ENCODE data around the gene SPDYE6. TPM values are rescaled to one million over a fixed set of nuclear protein-coding genes. Genes with fewer than 3 reads are reported as not detected.
A peak's percentile ranks its signal among the peaks of the same experiment; 100 is the strongest.
"Not testable (repeated sequence)": the region's sequence is repeated elsewhere in the genome, so short reads cannot be mapped to it uniquely, and the experiment has no call there.

The SPDYE6 gene
- polyA plus RNA-seq, 1 donor: 4.3 TPM

DNA sequence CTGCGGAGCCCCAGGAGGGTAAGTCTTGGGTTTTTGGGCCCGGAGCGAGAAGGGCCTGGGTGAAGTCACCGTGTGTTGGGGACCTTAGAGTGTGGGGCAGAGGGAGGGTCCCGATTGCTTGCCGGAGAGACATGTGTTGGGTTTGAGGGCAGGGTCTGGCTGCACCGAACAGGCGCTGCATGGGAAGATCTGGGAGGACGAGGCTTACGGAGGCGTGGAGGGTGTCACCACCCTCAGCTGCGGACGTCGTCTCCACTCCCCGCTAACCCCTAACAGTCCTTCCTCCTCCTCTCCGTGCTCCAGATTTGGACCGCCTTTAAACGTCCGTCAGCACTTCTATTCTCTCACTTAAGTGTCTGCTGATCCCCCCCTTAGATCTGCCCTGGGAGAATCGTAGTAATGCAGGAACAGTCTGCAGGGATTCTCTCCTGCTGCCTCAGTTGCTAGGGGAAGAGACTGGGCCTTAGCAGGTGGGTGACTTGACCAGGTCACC lies 8.2 kb upstream of the SPDYE6 start:
- no CpG with 5 or more reads among the region's 20 CpGs for WGBS (ENCODE audit: insufficient coverage, low lambda C conversion rate)
- H3K4me1 ChIP-seq (ENCODE audit: control insufficient read depth, insufficient read depth, low read length); H3K9me3 ChIP-seq (ENCODE audit: control insufficient read depth, low read depth, low read length); H3K36me3 ChIP-seq (ENCODE audit: control insufficient read depth, insufficient read depth, low read length); DNase-seq; H3K27me3 ChIP-seq (ENCODE audit: control insufficient read depth, insufficient read depth, low read length): not testable (repeated sequence)
- Histone ChIP-seq H3K4me3 (ENCODE audit: low read length) (peak overlapping the region; percentile 59), H3K27ac (ENCODE audit: low read length) (peak overlapping the region; percentile 63)

DNA sequence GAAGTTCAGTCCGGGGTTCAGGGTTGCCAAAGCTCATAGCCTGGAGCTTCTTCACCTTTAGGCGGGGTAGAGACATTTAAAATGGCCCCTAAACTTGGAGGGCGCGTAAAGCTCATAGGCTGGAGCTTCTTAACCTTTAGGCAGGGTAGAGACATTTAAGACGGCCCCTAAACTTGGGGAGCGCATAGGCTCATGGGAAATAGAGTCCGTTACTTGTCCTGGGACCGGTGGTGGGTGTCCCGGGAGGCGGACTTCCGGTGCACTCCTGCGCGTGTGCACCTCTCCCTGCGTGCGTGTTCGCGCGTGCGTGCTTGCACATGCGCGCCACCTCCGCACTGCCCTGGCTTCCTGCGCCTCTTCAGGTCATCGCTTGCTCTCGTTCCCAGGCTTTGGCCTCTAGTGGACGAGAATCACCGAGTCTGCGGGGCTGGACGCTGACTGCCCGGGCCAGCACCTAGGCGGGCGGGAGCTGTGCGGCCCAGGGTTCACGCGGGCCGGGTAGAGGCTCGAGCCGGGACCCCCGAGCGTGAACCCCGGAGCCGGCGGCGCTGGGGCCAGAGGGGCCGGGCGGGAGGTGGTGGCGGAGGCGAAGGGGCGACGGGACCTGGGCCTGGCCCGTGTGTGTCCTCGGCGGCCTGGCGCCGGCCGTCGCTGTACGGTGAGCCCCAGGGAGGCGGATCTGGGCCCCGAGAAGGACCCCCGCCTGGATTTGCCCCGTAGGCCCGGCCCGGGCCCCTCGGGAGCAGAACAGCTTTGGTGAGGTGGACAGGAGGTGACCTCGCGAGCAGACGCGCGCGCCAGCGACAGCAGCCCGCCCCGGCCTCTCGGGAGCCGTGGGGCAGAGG lies 7.5 kb upstream of the SPDYE6 start:
- no CpG with 5 or more reads among the region's 76 CpGs for WGBS (ENCODE audit: insufficient coverage, low lambda C conversion rate)
- not testable (repeated sequence) for H3K27me3 ChIP-seq (ENCODE audit: control insufficient read depth, insufficient read depth, low read length); H3K36me3 ChIP-seq (ENCODE audit: control insufficient read depth, insufficient read depth, low read length); H3K4me1 ChIP-seq (ENCODE audit: control insufficient read depth, insufficient read depth, low read length); H3K9me3 ChIP-seq (ENCODE audit: control insufficient read depth, low read depth, low read length)
- DNase-seq: peak; percentile 98 to 99
- H3K27ac ChIP-seq (ENCODE audit: low read length): peak overlapping the region; percentile 63
- H3K4me3 ChIP-seq (ENCODE audit: low read length): peak overlapping the region; percentile 59

DNA sequence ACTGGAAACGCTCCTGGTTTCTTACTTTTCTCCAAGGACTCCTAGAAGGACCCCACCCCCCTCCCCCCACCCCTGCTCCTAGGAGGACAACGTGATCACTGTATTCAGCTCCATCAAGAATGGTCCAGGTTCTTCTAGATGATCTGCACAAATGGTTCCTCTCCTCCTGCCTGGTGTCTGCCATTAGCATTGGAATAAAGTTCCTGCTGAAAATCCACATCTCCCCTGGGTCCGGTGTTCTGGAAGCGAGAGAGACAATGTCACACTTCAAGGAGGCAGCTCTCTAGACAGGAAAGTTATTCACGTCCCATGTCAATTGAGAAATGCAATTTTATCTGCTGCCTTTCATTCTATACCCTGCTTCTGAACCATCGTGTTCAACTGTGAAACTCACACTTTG lies 9.3 kb downstream of the SPDYE6 start:
- H3K4me3 ChIP-seq (ENCODE audit: low read length); H3K27me3 ChIP-seq (ENCODE audit: control insufficient read depth, insufficient read depth, low read length); H3K27ac ChIP-seq (ENCODE audit: low read length); H3K36me3 ChIP-seq (ENCODE audit: control insufficient read depth, insufficient read depth, low read length); DNase-seq; H3K4me1 ChIP-seq (ENCODE audit: control insufficient read depth, insufficient read depth, low read length); H3K9me3 ChIP-seq (ENCODE audit: control insufficient read depth, low read depth, low read length): not testable (repeated sequence)
- no CpG with 5 or more reads among the region's 6 CpGs for WGBS (ENCODE audit: insufficient coverage, low lambda C conversion rate)

DNA sequence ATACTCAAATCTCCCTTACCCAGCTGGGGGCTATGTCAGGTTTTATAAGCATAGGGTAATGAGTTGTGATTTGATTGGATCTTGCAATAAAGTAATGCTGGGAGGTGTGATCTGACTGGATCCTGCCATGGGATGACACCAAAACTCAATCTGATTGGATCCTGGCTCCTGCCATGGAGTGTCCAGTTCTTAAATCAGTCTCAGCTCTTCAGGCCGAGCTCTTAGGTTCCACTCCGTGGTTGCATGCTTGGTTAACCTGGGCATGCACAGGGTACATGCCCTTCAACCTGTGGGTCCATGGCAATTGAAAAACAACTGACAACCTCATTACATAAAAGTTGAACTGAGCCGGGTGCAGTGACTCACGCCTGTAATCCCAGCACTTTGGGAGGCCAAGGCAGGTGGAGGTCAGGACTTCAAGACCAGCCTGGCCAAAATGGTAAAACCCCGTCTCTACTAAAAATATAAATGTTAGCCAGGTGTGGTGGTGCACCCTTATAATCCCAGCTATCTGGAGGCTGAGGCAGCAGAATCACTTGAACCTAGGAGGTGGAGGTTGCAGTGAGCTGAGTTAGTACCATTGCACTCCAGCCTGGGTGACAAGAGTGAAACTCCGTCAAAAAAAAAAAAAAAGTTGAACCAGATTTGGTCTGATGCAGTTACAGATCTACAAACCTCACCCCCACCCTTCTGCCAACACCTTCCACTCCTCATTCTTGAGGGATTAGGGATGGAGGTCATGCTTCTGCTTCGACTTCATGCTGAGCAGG lies 15.5 kb downstream of the SPDYE6 start:
- H3K27me3 ChIP-seq (ENCODE audit: control insufficient read depth, insufficient read depth, low read length); H3K4me1 ChIP-seq (ENCODE audit: control insufficient read depth, insufficient read depth, low read length); DNase-seq; H3K36me3 ChIP-seq (ENCODE audit: control insufficient read depth, insufficient read depth, low read length); H3K9me3 ChIP-seq (ENCODE audit: control insufficient read depth, low read depth, low read length); H3K27ac ChIP-seq (ENCODE audit: low read length); H3K4me3 ChIP-seq (ENCODE audit: low read length): not testable (repeated sequence)
- no CpG with 5 or more reads among the region's 7 CpGs for WGBS (ENCODE audit: insufficient coverage, low lambda C conversion rate)

DNA sequence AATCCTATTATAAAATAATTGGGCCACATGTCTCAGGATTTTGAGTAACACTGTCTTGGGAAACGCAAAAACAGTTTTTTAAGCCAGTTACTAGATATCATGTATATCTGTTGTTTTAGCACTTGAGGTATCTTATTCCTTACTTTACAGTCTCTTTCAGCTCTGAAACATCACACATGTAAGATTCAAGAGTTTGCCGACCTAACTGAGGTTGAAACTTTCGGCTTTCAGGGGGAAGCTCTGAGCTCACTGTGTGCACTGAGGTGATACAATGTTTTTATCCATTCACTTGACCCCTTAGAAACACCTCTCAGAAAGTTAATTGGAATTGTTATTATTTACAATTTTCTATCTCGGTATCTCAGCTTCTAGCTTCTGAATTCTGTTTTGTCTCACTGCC lies 18.8 kb downstream of the SPDYE6 start:
- H3K27ac ChIP-seq (ENCODE audit: low read length); DNase-seq; H3K4me3 ChIP-seq (ENCODE audit: low read length); H3K27me3 ChIP-seq (ENCODE audit: control insufficient read depth, insufficient read depth, low read length); H3K4me1 ChIP-seq (ENCODE audit: control insufficient read depth, insufficient read depth, low read length); H3K9me3 ChIP-seq (ENCODE audit: control insufficient read depth, low read depth, low read length); H3K36me3 ChIP-seq (ENCODE audit: control insufficient read depth, insufficient read depth, low read length): not testable (repeated sequence)
- WGBS (ENCODE audit: insufficient coverage, low lambda C conversion rate): no CpG with 5 or more reads among the region's 4 CpGs

GRCh38 chr7:102337002-102337401 lies 19.2 kb downstream of the SPDYE6 start:
- H3K36me3 ChIP-seq (ENCODE audit: control insufficient read depth, insufficient read depth, low read length); H3K27ac ChIP-seq (ENCODE audit: low read length); H3K27me3 ChIP-seq (ENCODE audit: control insufficient read depth, insufficient read depth, low read length); H3K9me3 ChIP-seq (ENCODE audit: control insufficient read depth, low read depth, low read length); H3K4me3 ChIP-seq (ENCODE audit: low read length); H3K4me1 ChIP-seq (ENCODE audit: control insufficient read depth, insufficient read depth, low read length); DNase-seq: not testable (repeated sequence)
- no CpG with 5 or more reads among the region's 8 CpGs for WGBS (ENCODE audit: insufficient coverage, low lambda C conversion rate)

- not testable (repeated sequence) for H3K4me1 ChIP-seq (ENCODE audit: control insufficient read depth, insufficient read depth, low read length); H3K4me3 ChIP-seq (ENCODE audit: low read length); H3K27ac ChIP-seq (ENCODE audit: low read length); H3K27me3 ChIP-seq (ENCODE audit: control insufficient read depth, insufficient read depth, low read length); H3K36me3 ChIP-seq (ENCODE audit: control insufficient read depth, insufficient read depth, low read length); H3K9me3 ChIP-seq (ENCODE audit: control insufficient read depth, low read depth, low read length); DNase-seq
- WGBS (ENCODE audit: insufficient coverage, low lambda C conversion rate): 92% methylated on average over 2 of the region's 7 CpGs
These were observed 20.7 kb downstream of the SPDYE6 start for GRCh38 chr7:102335574-102335973.

- not testable (repeated sequence) for H3K4me3 ChIP-seq (ENCODE audit: low read length); H3K4me1 ChIP-seq (ENCODE audit: control insufficient read depth, insufficient read depth, low read length); DNase-seq; H3K27ac ChIP-seq (ENCODE audit: low read length); H3K9me3 ChIP-seq (ENCODE audit: control insufficient read depth, low read depth, low read length); H3K36me3 ChIP-seq (ENCODE audit: control insufficient read depth, insufficient read depth, low read length); H3K27me3 ChIP-seq (ENCODE audit: control insufficient read depth, insufficient read depth, low read length)
- 100% methylated on average over 1 of the region's 8 CpGs for WGBS (ENCODE audit: insufficient coverage, low lambda C conversion rate)
These were observed 25.4 kb downstream of the SPDYE6 start for GRCh38 chr7:102330666-102331460.

- WGBS (ENCODE audit: insufficient coverage, low lambda C conversion rate): 81% methylated on average over 3 of the region's 9 CpGs
- DNase-seq; H3K4me1 ChIP-seq (ENCODE audit: control insufficient read depth, insufficient read depth, low read length); H3K9me3 ChIP-seq (ENCODE audit: control insufficient read depth, low read depth, low read length); H3K27me3 ChIP-seq (ENCODE audit: control insufficient read depth, insufficient read depth, low read length); H3K27ac ChIP-seq (ENCODE audit: low read length); H3K4me3 ChIP-seq (ENCODE audit: low read length); H3K36me3 ChIP-seq (ENCODE audit: control insufficient read depth, insufficient read depth, low read length): not testable (repeated sequence)
These were observed 26.9 kb downstream of the SPDYE6 start for GRCh38 chr7:102329366-102329765.

DNA sequence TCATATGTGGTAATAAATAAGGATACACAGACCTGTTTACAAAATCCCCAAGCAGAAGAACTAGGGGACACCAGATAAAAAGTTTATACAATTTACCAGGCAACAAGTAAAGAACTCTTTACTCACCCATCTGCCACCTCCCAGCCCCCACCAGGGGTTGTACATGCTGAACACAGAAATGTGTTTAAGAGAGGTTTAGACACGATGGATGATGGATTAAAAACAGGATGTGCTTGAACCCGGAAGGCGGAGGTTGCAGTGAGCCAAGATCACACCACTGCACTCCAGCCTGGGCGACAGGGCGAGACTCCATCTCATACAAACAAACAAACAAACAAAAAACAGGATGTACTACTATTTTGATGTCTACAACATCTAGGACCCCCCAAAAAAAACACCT lies 27.4 kb downstream of the SPDYE6 start:
- not testable (repeated sequence) for H3K4me3 ChIP-seq (ENCODE audit: low read length); H3K27ac ChIP-seq (ENCODE audit: low read length); H3K4me1 ChIP-seq (ENCODE audit: control insufficient read depth, insufficient read depth, low read length); H3K36me3 ChIP-seq (ENCODE audit: control insufficient read depth, insufficient read depth, low read length); DNase-seq; H3K27me3 ChIP-seq (ENCODE audit: control insufficient read depth, insufficient read depth, low read length); H3K9me3 ChIP-seq (ENCODE audit: control insufficient read depth, low read depth, low read length)
- no CpG with 5 or more reads among the region's 5 CpGs for WGBS (ENCODE audit: insufficient coverage, low lambda C conversion rate)
